ENCODE measurements around the gene ALPL. TPM values are rescaled to one million over a fixed set of nuclear protein-coding genes. Genes with fewer than 3 reads are reported as not detected.

The ALPL gene
- polyA plus RNA-seq, 2 of the 4 experiments (the other 2 are of a cell fraction): 0.06 to 0.31 TPM

- Histone ChIP-seq H3K4me2 (no peak overlapping the region), H3K27ac (no peak overlapping the region), H3K4me3 (no peak overlapping the region), H3K9me3 (no peaks in the 10 kb centered on the region), H3K4me1 (no peaks in the 10 kb centered on the region)
- ATAC-seq: no peak
- no peak for TF ChIP-seq MAZ (IDR thresholded peaks at IDR 0.05; ENCODE audit: borderline replicate concordance, low read depth, low read length)
- no peak for TF ChIP-seq RARB (CRISPR knock-in tag; IDR thresholded peaks at IDR 0.05)
- no peak for TF ChIP-seq ATOH8 (CRISPR knock-in tag; IDR thresholded peaks at IDR 0.05; ENCODE audit: low read depth)
- TF ChIP-seq USF2 (IDR thresholded peaks at IDR 0.05): no peak
- TF ChIP-seq HEYL (CRISPR knock-in tag; IDR thresholded peaks at IDR 0.05): no peak
- no peak for TF ChIP-seq FOSL2 (IDR thresholded peaks at IDR 0.05)
- no peak for TF ChIP-seq FOSL2 (CRISPR knock-in tag; IDR thresholded peaks at IDR 0.05)
- ChIA-PET POLR2A (no interaction called here), CTCF (interaction anchor here (0.7 to 1.7 kb wide), 4 partner anchors 8 to 245 kb away, joined by 3 to 9 read pairs (median 5); no protein-coding TSS in a partner anchor)
- 85% methylated on average over 1 of the region's 1 CpG for WGBS (ENCODE audit: missing lambda C conversion rate)
- no peak for FAIRE-seq
- DNase-seq (ENCODE audit: low read depth in 1 of 2, low spot score in 1 of 2): no peak
Observed at GRCh38 chr1:21499283-21499950, 9.8 kb upstream of the ALPL start.

- ChIA-PET CTCF (interaction anchor here (1.0 to 10.3 kb wide), 3 partner anchors 32 to 92 kb away, joined by 4 to 60 read pairs (median 5); no protein-coding TSS in a partner anchor), POLR2A (no interaction called here)
- ATAC-seq (no peak), DNase-seq (ENCODE audit: low read depth in 1 of 2, low spot score in 1 of 2) (no peak), FAIRE-seq (no peak)
- Histone ChIP-seq H3K4me1 (no peaks in the 10 kb centered on the region), H3K9me3 (no peaks in the 10 kb centered on the region), H3K27ac (no peak overlapping the region), H3K4me2 (no peak overlapping the region), H3K4me3 (no peak overlapping the region)
- TF ChIP-seq HEYL (CRISPR knock-in tag; IDR thresholded peaks at IDR 0.05) (no peak), CBX8 (IDR thresholded peaks at IDR 0.05) (no peak), BHLHE40 (IDR thresholded peaks at IDR 0.05; ENCODE audit: low read depth, low read length) (no peak), HOXB5 (CRISPR knock-in tag; IDR thresholded peaks at IDR 0.05) (no peak), HOXA7 (CRISPR knock-in tag; IDR thresholded peaks at IDR 0.05) (no peak), ZFP36 (IDR thresholded peaks at IDR 0.05; ENCODE audit: borderline replicate concordance, partially characterized antibody) (no peak), CHD4 (IDR thresholded peaks at IDR 0.05; ENCODE audit: borderline replicate concordance) (no peak), FOSB (CRISPR knock-in tag; IDR thresholded peaks at IDR 0.05) (no peak), REST (IDR thresholded peaks at IDR 0.05) (no peak), CHD2 (IDR thresholded peaks at IDR 0.05; ENCODE audit: low read length, partially characterized antibody) (no peak), ELK1 (IDR thresholded peaks at IDR 0.05; ENCODE audit: low read depth, low read length) (no peak), ZNF302 (CRISPR knock-in tag; IDR thresholded peaks at IDR 0.05) (no peak), MAZ (IDR thresholded peaks at IDR 0.05; ENCODE audit: borderline replicate concordance, low read depth, low read length) (no peak), ESRRA (IDR thresholded peaks at IDR 0.05; ENCODE audit: borderline replicate concordance, low read length) (no peak)
- WGBS (ENCODE audit: missing lambda C conversion rate): 31% methylated on average over 5 of the region's 7 CpGs
Observed at GRCh38 chr1:21503706-21504377, 5.4 kb upstream of the ALPL start.

Data from A549 (cell line).